ENCODE results near the gene B3GNT2. TPM values are rescaled to one million over a fixed set of nuclear protein-coding genes. Genes with fewer than 3 reads are reported as not detected.
A peak's percentile ranks its signal among the peaks of the same experiment; 100 is the strongest.

B3GNT2 gene
- total and polyA plus RNA-seq, 2 donors (not counting 1 experiment from before 2014, with no cell fraction given), result 14.3 to 24.6 TPM

DNA sequence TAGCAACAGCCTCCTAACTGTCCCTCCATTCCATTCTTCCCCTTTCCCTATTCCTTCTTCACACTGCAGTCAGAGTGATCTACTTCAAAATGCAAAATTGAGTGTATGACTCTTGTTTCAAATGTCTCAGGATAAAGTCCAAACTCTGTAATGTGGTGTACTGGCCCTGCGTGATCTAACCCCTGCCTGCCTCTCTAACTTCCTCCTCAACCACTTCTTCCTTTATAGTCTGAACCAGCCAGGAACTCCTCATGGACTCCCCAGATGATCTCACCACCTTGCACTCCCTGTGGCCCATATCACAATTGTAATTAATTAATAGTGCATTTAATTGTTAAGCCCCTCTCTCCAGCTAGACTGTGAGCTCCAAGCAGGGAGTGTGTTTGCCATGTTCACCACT, 3.1 kb upstream of the B3GNT2 start:
- Mint-ChIP-seq H3K27ac (no peak overlapping the region), H3K4me1 (peaks cover 11% of the 10 kb centered on the region), H3K9me3 (ENCODE audit: insufficient read depth) (no peaks in the 10 kb centered on the region), H3K4me3 (no peak overlapping the region), H3K27me3 (no peaks in the 10 kb centered on the region)
- no peak overlapping the region for H3K4me2 ChIP-seq (replicated peaks; ENCODE audit: low read depth, low read length, poor library complexity, severe bottlenecking)
- H3K9me3 ChIP-seq (ENCODE audit: control extremely low read depth in 1 of 3, control insufficient read depth in 2 of 3, insufficient read depth in 1 of 3, low read length in 2 of 3), result no peaks in the 10 kb centered on the region
- no peak for ATAC-seq (ENCODE audit: low read depth)
- H3K79me2 ChIP-seq (ENCODE audit: control insufficient read depth, insufficient read depth, low read length), result peaks cover 22% of the 10 kb centered on the region
- DNase-seq, result no peak
- ChIA-PET CTCF (no interaction called here), POLR2A (no interaction called here)
- H3K27me3 ChIP-seq (replicated peaks in 1 of 4; ENCODE audit: control extremely low read depth in 1 of 4, control insufficient read depth in 3 of 4, insufficient read depth in 4 of 4, low read length in 3 of 4), result no peaks in the 10 kb centered on the region
- H3K27ac ChIP-seq (ENCODE audit: low read length in 2 of 2), result no peak overlapping the region
- peaks cover 9 to 18% of the 10 kb centered on the region in 2 donors for H3K4me1 ChIP-seq (ENCODE audit: control insufficient read depth in 2 of 2, insufficient read depth in 2 of 2, low read length in 2 of 2)
- H4K20me1 ChIP-seq (ENCODE audit: control insufficient read depth, insufficient read depth, low read length, poor library complexity, severe bottlenecking), result peaks cover 16% of the 10 kb centered on the region
- no peak overlapping the region for H2AFZ ChIP-seq (ENCODE audit: insufficient read depth, low read depth, low read length, poor library complexity, severe bottlenecking)
- no peak overlapping the region for H3K9ac ChIP-seq (ENCODE audit: low read length)
- intact Hi-C loops (cut with micrococcal nuclease), result loop anchor here (10.0 kb wide), 2 partner anchors 498 to 1652 kb away; partner anchors contain the start of gene UGP2
- TF ChIP-seq, protein P1, sequence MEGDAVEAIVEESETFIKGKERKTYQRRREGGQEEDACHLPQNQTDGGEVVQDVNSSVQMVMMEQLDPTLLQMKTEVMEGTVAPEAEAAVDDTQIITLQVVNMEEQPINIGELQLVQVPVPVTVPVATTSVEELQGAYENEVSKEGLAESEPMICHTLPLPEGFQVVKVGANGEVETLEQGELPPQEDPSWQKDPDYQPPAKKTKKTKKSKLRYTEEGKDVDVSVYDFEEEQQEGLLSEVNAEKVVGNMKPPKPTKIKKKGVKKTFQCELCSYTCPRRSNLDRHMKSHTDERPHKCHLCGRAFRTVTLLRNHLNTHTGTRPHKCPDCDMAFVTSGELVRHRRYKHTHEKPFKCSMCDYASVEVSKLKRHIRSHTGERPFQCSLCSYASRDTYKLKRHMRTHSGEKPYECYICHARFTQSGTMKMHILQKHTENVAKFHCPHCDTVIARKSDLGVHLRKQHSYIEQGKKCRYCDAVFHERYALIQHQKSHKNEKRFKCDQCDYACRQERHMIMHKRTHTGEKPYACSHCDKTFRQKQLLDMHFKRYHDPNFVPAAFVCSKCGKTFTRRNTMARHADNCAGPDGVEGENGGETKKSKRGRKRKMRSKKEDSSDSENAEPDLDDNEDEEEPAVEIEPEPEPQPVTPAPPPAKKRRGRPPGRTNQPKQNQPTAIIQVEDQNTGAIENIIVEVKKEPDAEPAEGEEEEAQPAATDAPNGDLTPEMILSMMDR (IDR thresholded peaks at IDR 0.05), result no peak
- TF ChIP-seq EZH2 (IDR thresholded peaks at IDR 0.05; ENCODE audit: borderline replicate concordance, insufficient read depth, low read depth, low read length, poor library complexity, severe bottlenecking), result no peak
- H3K36me3 ChIP-seq (replicated peaks in 1 of 2; ENCODE audit: control extremely low read depth in 1 of 2, control insufficient read depth in 1 of 2, extremely low read depth in 1 of 2, insufficient read depth in 2 of 2, low read length in 1 of 2), result no peaks in the 10 kb centered on the region
- no CpG with 5 or more reads among the region's 1 CpG for WGBS (ENCODE audit: insufficient coverage)
- H3K4me3 ChIP-seq (ENCODE audit: control extremely low read depth in 1 of 5, extremely low read depth in 1 of 5, insufficient read depth in 1 of 5, low read depth in 2 of 5, low read length in 4 of 5), result no peak overlapping the region

DNA sequence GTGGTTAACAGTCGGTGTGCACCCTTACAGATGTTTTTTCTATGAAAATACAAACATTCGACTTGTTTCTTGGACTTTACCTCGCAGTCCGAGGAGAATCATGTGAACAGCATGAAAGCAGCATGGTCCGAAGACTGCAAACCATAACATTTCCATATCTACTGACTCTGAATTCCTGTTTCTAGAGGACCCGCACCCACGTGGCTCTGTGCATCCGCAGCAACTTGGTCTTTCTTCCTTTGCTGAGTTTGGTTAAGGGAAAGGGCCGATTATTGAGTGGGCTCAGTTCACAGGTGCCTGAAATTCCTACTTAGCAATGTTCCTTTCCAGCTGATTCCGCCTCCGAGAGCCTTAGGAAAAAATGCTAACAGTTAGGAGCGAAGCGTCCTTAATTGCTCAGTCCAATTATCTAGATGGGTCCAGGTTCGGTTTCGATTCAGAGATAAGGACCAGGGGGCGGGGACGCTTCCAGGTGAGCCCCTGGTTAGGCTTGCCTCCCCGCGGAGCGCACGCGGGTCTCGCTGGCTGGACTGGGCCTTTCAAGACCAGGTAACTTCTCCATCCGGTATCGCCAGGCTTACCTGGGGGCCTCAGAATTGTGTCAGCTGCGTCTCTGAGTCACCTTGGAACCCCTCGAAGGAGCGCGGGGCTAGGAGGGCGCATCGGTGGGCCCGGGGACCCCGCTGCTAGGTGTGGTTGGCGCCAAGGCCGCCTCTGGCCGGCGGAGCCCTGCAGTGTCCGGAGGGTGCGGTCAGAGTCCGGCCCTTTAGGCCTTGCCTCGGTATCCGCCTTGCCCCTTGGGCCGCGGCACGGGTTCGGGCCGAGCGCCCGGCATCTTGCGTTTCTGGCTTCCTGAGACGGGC, 1.1 kb upstream of the B3GNT2 start:
- no peaks in the 10 kb centered on the region for H3K27me3 ChIP-seq (replicated peaks in 1 of 4; ENCODE audit: control extremely low read depth in 1 of 4, control insufficient read depth in 3 of 4, insufficient read depth in 4 of 4, low read length in 3 of 4)
- CTCF ChIA-PET, result interaction anchor here (1.0 to 1.1 kb wide), 2 partner anchors 23 to 215 kb away, joined by 3 read pairs; no protein-coding TSS in a partner anchor
- ATAC-seq (ENCODE audit: low read depth) (no peak), DNase-seq (peak; percentile 31)
- peak overlapping the region; percentile 87 for H3K27ac Mint-ChIP-seq
- H3K4me3 Mint-ChIP-seq, result peak overlapping the region; percentile 87
- H3K4me3 ChIP-seq (ENCODE audit: control extremely low read depth in 1 of 5, extremely low read depth in 1 of 5, insufficient read depth in 1 of 5, low read depth in 2 of 5, low read length in 4 of 5), result peak overlapping the region; percentile 68 to 96 (median 93)
- H3K9me3 ChIP-seq (ENCODE audit: control extremely low read depth in 1 of 3, control insufficient read depth in 2 of 3, insufficient read depth in 1 of 3, low read length in 2 of 3), result no peaks in the 10 kb centered on the region
- peak overlapping the region in 1 of 2 donors; percentile 71 for H3K27ac ChIP-seq (ENCODE audit: low read length in 2 of 2)
- peaks cover 29% of the 10 kb centered on the region for H3K4me1 Mint-ChIP-seq
- H3K79me2 ChIP-seq (ENCODE audit: control insufficient read depth, insufficient read depth, low read length), result peaks cover 42% of the 10 kb centered on the region
- intact Hi-C loops (cut with micrococcal nuclease), result loop anchor here (1.0 to 10.0 kb wide), 10 partner anchors 47 to 1650 kb away; partner anchors contain the start of genes EHBP1, FAM161A, UGP2 and XPO1
- peaks cover 29 to 36% of the 10 kb centered on the region in 2 donors for H3K4me1 ChIP-seq (ENCODE audit: control insufficient read depth in 2 of 2, insufficient read depth in 2 of 2, low read length in 2 of 2)
- peak overlapping the region; percentile 93 for H3K4me2 ChIP-seq (replicated peaks; ENCODE audit: low read depth, low read length, poor library complexity, severe bottlenecking)
- H3K27me3 Mint-ChIP-seq, result no peaks in the 10 kb centered on the region
- POLR2A ChIA-PET, result no interaction called here
- H3K9me3 Mint-ChIP-seq (ENCODE audit: insufficient read depth), result no peaks in the 10 kb centered on the region
- no peaks in the 10 kb centered on the region for H3K36me3 ChIP-seq (replicated peaks in 1 of 2; ENCODE audit: control extremely low read depth in 1 of 2, control insufficient read depth in 1 of 2, extremely low read depth in 1 of 2, insufficient read depth in 2 of 2, low read length in 1 of 2)
- H4K20me1 ChIP-seq (ENCODE audit: control insufficient read depth, insufficient read depth, low read length, poor library complexity, severe bottlenecking), result peaks cover 24% of the 10 kb centered on the region
- 49% methylated on average over 50 of the region's 51 CpGs for WGBS (ENCODE audit: insufficient coverage)
- peak overlapping the region; percentile 93 for H3K9ac ChIP-seq (ENCODE audit: low read length)
- TF ChIP-seq, protein P1 (IDR thresholded peaks at IDR 0.05), result no peak
- TF ChIP-seq EZH2 (IDR thresholded peaks at IDR 0.05; ENCODE audit: borderline replicate concordance, insufficient read depth, low read depth, low read length, poor library complexity, severe bottlenecking), result no peak
- H2AFZ ChIP-seq (ENCODE audit: insufficient read depth, low read depth, low read length, poor library complexity, severe bottlenecking), result peak overlapping the region; percentile 85

Measured in B cell (primary cell).